MM.1S (cell line): Measurements from ENCODE around the gene TOLLIP.
"Not testable (repeated sequence)": the region's sequence is repeated elsewhere in the genome, so short reads cannot be mapped to it uniquely, and the experiment has no call there.

Experiments used
- DNase-seq: peaks from one replicate; pipeline ENCODE4 v3.0.0-alpha.2; 2015
- H2AFZ ChIP-seq: fragments of 300-600 bp; sonication (generic); 2 replicates; pipeline ENCODE4 v1.6.0; 2016; ENCODE audit warnings: antibody characterized with exemption, low read length
- H3F3A ChIP-seq: fragments of 300-600 bp; sonication (generic); 2 replicates; pipeline ENCODE4 v1.6.1; 2016; ENCODE audit warnings: mild to moderate bottlenecking, antibody characterized with exemption, low read length, moderate library complexity, mixed read lengths; ENCODE audit not compliant: insufficient read depth
- H3K27ac ChIP-seq: fragments of 300-600 bp; sonication (generic); 2 replicates; pipeline ENCODE4 v1.5.1; 2016; ENCODE audit warnings: mild to moderate bottlenecking, low read length
- H3K27me3 ChIP-seq: fragments of 300-600 bp; sonication (generic); replicated peaks from 2 replicates; pipeline ENCODE4 v1.6.0; 2016; ENCODE audit warnings: low read length; ENCODE audit not compliant: insufficient read depth
- H3K36me3 ChIP-seq: fragments of 300-600 bp; sonication (generic); replicated peaks from 2 replicates; pipeline ENCODE4 v1.6.1; 2016; ENCODE audit warnings: mild to moderate bottlenecking, low read length, mixed read lengths; ENCODE audit not compliant: insufficient read depth
- H3K4me1 ChIP-seq: fragments of 300-600 bp; sonication (generic); 2 replicates; pipeline ENCODE4 v1.6.1; 2016; ENCODE audit warnings: low read length, mixed read lengths
- H3K4me2 ChIP-seq: fragments of 300-600 bp; sonication (generic); 2 replicates; pipeline ENCODE4 v1.6.0; 2016; ENCODE audit warnings: low read depth, low read length
- H3K4me3 ChIP-seq: fragments of 300-600 bp; sonication (generic); 2 replicates; pipeline ENCODE4 v1.5.1; 2016; ENCODE audit warnings: low read length, mixed read lengths
- H3K79me2 ChIP-seq: fragments of 300-600 bp; sonication (generic); 2 replicates; pipeline ENCODE4 v1.6.1; 2016; ENCODE audit warnings: mixed run types, low read length, mixed read lengths
- H3K9ac ChIP-seq: fragments of 300-600 bp; sonication (generic); 2 replicates; pipeline ENCODE4 v1.6.1; 2016; ENCODE audit warnings: low read length, mixed read lengths
- H3K9me2 ChIP-seq: fragments of 300-600 bp; sonication (generic); replicated peaks from 2 replicates; pipeline ENCODE4 v1.6.1; 2016; ENCODE audit warnings: mild to moderate bottlenecking, low read length, mixed read lengths; ENCODE audit not compliant: insufficient read depth
- H3K9me3 ChIP-seq: fragments of 300-600 bp; sonication (generic); replicated peaks from 2 replicates; pipeline ENCODE4 v1.6.1; 2016; ENCODE audit warnings: mild to moderate bottlenecking, low read length, mixed read lengths; ENCODE audit not compliant: insufficient read depth
- H4K20me1 ChIP-seq: fragments of 300-600 bp; sonication (generic); 2 replicates; pipeline ENCODE4 v1.6.1; 2016; ENCODE audit warnings: mild to moderate bottlenecking, low read length, moderate library complexity, mixed read lengths; ENCODE audit not compliant: insufficient read depth
- EZH2 ChIP-seq: fragments of 300-600 bp; sonication (generic); optimal IDR thresholded peaks from 2 replicates; pipeline ENCODE3; 2017; ENCODE audit warnings: low read depth, mild to moderate bottlenecking, antibody characterized with exemption, low read length, mixed read lengths
- EZH2phosphoT487 ChIP-seq: fragments of 300-600 bp; sonication (generic); IDR thresholded peaks from 2 replicates; pipeline ENCODE4 v1.6.1; 2018; ENCODE audit warnings: antibody characterized with exemption, low read length
- TF ChIP-seq, protein P1 (sequence below): fragments of 300-600 bp; sonication (generic); IDR thresholded peaks from 2 replicates; pipeline ENCODE4 v1.5.1; 2016; ENCODE audit warnings: antibody characterized with exemption, low read length, mixed read lengths

TOLLIP gene

DNA sequence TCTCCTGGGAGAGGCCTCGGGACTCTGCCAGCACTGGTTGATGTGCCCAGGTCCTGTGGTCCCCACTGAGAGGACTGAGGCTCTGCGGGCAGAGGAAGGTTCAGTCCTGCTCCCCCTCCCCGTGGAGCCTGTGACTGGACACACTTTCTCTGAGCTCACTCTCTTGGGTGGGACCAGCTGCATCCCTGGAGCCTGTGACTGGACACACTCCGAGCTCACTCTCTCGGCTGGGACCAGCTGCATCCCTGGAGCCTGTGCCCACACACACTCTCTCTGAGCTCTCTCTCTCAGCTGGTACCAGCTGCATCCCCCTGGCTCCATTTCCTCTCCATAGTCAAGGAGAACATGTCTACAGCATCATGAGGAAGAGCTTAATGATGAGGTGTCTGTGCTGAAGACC lies 39.5 kb downstream of the TOLLIP start:
- H3K9me3 ChIP-seq = no peaks in the 10 kb centered on the region
- H3K4me2 ChIP-seq = no peak overlapping the region
- no peak overlapping the region for H3K27ac ChIP-seq
- no peak overlapping the region for H3K4me3 ChIP-seq
- H3K36me3 ChIP-seq = no peaks in the 10 kb centered on the region
- no peaks in the 10 kb centered on the region for H3K27me3 ChIP-seq
- H2AFZ ChIP-seq = no peak overlapping the region
- H3F3A ChIP-seq = no peaks in the 10 kb centered on the region
- TF ChIP-seq EZH2 (no peak), EZH2phosphoT487 (no peak)
- TF ChIP-seq, protein P1, sequence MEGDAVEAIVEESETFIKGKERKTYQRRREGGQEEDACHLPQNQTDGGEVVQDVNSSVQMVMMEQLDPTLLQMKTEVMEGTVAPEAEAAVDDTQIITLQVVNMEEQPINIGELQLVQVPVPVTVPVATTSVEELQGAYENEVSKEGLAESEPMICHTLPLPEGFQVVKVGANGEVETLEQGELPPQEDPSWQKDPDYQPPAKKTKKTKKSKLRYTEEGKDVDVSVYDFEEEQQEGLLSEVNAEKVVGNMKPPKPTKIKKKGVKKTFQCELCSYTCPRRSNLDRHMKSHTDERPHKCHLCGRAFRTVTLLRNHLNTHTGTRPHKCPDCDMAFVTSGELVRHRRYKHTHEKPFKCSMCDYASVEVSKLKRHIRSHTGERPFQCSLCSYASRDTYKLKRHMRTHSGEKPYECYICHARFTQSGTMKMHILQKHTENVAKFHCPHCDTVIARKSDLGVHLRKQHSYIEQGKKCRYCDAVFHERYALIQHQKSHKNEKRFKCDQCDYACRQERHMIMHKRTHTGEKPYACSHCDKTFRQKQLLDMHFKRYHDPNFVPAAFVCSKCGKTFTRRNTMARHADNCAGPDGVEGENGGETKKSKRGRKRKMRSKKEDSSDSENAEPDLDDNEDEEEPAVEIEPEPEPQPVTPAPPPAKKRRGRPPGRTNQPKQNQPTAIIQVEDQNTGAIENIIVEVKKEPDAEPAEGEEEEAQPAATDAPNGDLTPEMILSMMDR = no peak
- H4K20me1 ChIP-seq = no peaks in the 10 kb centered on the region
- DNase-seq = no peak
- H3K9me2 ChIP-seq = no peaks in the 10 kb centered on the region
- no peaks in the 10 kb centered on the region for H3K4me1 ChIP-seq
- H3K79me2 ChIP-seq = no peaks in the 10 kb centered on the region
- no peak overlapping the region for H3K9ac ChIP-seq

DNA sequence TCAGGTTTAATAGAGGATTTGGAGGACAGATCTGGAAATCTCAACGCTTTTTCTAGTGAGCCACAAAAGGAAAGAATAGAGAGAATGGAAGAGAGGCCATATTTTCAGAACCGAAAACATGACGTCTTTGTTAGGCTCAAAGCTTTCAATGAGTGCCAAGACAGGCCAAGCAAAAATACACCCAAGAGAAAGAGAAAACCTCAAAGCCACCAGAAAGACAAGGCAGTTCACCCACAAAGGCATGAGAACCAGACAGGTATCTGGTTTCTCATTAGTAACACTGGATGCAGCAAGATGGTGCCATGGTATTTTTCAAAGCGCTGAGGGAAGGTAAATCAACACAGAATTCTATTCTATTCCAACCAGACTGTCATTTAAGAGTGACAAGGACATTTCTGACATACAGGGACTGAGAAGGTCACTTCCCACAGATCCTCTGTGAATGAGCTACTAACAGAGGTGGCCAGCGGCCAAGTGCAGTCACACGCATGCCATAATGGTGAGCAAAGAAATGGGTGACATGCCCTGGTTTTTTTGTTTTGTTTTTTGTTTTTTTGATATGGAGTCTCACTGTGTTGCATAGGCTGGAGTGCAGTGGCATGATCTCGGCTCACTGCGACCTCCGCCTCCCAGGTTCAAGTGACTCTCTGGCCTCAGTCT lies 41.9 kb downstream of the TOLLIP start:
- no peaks in the 10 kb centered on the region for H3K36me3 ChIP-seq
- no peak overlapping the region for H2AFZ ChIP-seq
- H3K4me2 ChIP-seq = no peak overlapping the region
- no peak overlapping the region for H3K27ac ChIP-seq
- peaks cover 7% of the 10 kb centered on the region; the same call in 1 of the 2 replicates for H3K4me1 ChIP-seq
- no peak overlapping the region for H3K4me3 ChIP-seq
- no peak for DNase-seq
- no peaks in the 10 kb centered on the region for H3K27me3 ChIP-seq
- H3K9me3 ChIP-seq = no peaks in the 10 kb centered on the region
- no peaks in the 10 kb centered on the region for H3F3A ChIP-seq
- no peaks in the 10 kb centered on the region for H3K9me2 ChIP-seq
- H3K79me2 ChIP-seq = no peaks in the 10 kb centered on the region
- TF ChIP-seq, protein P1 = no peak
- TF ChIP-seq EZH2 (no peak), EZH2phosphoT487 (no peak)
- no peak overlapping the region for H3K9ac ChIP-seq
- no peaks in the 10 kb centered on the region for H4K20me1 ChIP-seq

DNA sequence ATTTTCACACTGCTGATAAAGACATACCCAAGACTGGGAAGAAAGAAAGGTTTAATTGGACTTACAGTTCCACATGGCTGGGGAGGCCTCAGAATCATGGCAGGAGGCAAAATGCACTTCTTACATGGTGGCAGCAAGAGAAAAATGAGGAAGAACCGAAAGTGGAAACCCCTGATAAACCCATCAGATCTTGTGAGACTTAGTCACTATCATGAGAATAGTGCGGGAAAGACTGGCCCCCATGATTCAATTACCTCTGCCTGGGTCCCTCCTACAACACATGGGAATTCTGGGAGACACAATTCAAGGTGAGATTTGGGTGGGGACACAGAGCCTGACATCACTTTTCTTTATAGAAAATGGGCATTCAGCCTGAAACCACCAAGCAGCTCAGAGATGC lies 42.5 kb downstream of the TOLLIP start:
- not testable (repeated sequence) for H3K4me2 ChIP-seq, H3K4me3 ChIP-seq

DNA sequence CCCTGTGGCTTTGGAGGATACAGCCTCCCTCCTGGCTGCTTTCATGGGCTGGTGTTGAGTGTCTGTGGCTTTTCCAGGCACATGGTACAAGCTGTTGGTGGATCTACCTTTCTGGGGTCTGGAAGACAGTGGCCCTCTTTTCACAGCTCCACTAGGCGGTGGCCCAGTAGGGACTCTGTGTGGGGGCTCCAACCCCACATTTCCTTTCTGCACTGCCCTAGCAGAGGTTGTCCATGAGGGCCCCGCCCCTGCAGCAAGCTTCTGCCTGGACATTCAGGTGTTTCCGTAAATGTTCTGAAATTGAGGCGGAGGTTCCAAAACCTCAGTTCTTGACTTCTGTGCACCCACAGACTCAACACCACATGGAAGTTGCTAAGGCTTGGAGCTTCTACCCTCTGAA lies 44.0 kb downstream of the TOLLIP start:
- not testable (repeated sequence) for H3F3A ChIP-seq, H3K9me3 ChIP-seq, H3K9ac ChIP-seq, H3K4me1 ChIP-seq, DNase-seq, H3K4me3 ChIP-seq, H4K20me1 ChIP-seq, H3K9me2 ChIP-seq, H2AFZ ChIP-seq, H3K79me2 ChIP-seq, H3K27ac ChIP-seq, H3K27me3 ChIP-seq, H3K4me2 ChIP-seq, H3K36me3 ChIP-seq

More for the DNA sequence above, 42.5 kb downstream of the TOLLIP start:
- H3K9me3 ChIP-seq, H3K36me3 ChIP-seq, H3K27me3 ChIP-seq, H3K27ac ChIP-seq, H3K9ac ChIP-seq, H3K9me2 ChIP-seq, H2AFZ ChIP-seq, H4K20me1 ChIP-seq, DNase-seq, H3K79me2 ChIP-seq, H3F3A ChIP-seq, H3K4me1 ChIP-seq: not testable (repeated sequence)
